Choroid plexus epithelial cell (primary cell): ENCODE data around the gene ARID3A.

Experiments
- DNase-seq: peaks from one replicate; pipeline ENCODE4 v3.0.0-alpha.2; 2010; ENCODE audit warnings: low read depth
- H3K4me3 ChIP-seq: 2 replicates; pipeline ENCODE4 v1.5.1; 2011; ENCODE audit warnings: low read depth, mild to moderate bottlenecking, control low read depth, low read length, moderate library complexity
- CTCF ChIP-seq: conservative IDR thresholded peaks from 2 replicates; pipeline ENCODE4 v1.5.1; 2011; ENCODE audit warnings: low read depth, mild to moderate bottlenecking, control low read depth, inconsistent platforms, low read length, moderate library complexity

ARID3A gene

GRCh38 chr19:1004803-1005664, 79.2 kb downstream of the ARID3A start:
- TF ChIP-seq CTCF = no peak
- H3K4me3 ChIP-seq = no peak overlapping the region
- DNase-seq = no peak

GRCh38 chr19:1006711-1007398, 81.0 kb downstream of the ARID3A start:
- no peak for TF ChIP-seq CTCF
- H3K4me3 ChIP-seq = no peak overlapping the region
- DNase-seq = no peak

GRCh38 chr19:1007399-1008251, 81.8 kb downstream of the ARID3A start:
- TF ChIP-seq CTCF = no peak
- no peak overlapping the region for H3K4me3 ChIP-seq
- DNase-seq = no peak

- no peak for DNase-seq
- TF ChIP-seq CTCF = no peak
- H3K4me3 ChIP-seq = no peak overlapping the region
Measured at GRCh38 chr19:1008268-1009040, 82.6 kb downstream of the ARID3A start.

GRCh38 chr19:1009041-1009980, 83.5 kb downstream of the ARID3A start:
- H3K4me3 ChIP-seq = no peak overlapping the region
- TF ChIP-seq CTCF = no peak
- no peak for DNase-seq
